NCI-H2196 (cell line): Measurements from ENCODE around the gene ZBTB7C.

Source experiments
- DNase-seq: peaks from one replicate; lab custom pipeline; 2025; ENCODE audit not compliant: unreplicated experiment; lab: John Stamatoyannopoulos, UW

The ZBTB7C gene

DNA sequence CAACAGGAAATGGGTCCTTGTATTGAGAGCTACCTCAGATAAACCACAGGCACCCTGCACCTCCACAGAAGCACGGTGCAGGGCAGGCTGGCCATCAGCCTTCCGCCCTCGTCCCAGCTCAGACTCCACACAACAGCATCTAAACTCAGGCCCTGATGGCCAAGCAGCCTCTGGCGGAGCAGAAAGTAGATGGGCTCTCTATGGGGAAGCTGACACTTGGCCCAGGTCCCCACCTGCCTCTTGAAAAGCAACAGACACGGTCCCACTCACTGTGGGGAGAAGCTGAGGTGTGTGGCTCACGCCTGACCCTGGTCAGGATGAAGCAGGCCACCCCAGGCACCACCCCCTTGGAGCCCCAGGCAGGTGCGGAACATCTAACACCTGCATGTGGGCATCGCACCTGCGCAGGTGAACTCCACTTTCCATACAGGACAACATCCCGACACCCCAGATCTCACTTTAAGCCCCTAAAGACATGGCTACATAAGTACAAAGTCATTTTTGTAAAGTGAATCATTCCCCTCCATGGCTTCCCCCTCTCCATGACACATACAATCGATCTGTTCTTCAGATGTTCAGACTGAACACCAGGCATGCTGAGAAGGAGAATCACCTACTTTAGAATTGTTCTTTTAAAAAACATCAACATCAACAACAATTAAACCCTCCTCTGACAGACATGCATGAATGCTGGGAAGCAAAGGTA, 208.4 kb downstream of the ZBTB7C start:
- no peak for DNase-seq

DNA sequence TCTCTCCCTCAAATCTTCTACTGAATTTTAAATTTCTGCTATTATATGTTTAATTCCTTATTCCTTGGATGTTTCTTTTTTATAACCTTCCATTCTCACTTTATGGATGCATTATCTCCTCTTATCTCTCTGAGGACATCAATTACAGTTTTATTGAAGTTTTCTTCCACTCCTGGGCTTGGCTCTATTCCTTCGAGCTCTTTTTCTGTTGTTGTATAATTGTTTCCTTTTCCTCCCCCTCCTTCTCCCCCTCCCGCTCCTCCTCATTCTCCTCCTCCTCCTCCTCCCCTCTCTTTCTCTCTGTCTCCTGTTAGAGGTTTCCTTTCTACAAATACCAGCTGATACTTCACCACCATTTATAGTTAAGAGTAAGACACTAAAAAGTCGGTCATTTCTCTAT, 209.8 kb downstream of the ZBTB7C start:
- no peak for DNase-seq

DNA sequence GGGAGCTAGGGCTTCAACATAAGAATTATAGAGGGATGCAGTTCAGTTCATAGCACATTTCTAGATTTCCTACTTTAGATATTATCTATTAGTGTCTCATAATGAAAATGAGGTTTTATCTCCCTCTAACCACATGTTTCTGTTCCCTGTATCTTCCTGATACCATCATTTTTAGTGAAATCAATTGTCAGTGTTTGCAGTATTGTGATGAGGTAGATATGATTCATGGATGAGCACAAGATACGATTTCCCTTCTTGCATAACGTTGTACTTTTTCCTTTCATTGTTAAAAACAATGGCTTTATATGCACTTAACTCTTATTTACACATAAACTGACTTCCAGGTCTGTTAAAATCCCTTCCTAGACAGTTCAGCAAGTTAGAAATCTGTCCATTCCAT, 211.4 kb downstream of the ZBTB7C start:
- no peak for DNase-seq

DNA sequence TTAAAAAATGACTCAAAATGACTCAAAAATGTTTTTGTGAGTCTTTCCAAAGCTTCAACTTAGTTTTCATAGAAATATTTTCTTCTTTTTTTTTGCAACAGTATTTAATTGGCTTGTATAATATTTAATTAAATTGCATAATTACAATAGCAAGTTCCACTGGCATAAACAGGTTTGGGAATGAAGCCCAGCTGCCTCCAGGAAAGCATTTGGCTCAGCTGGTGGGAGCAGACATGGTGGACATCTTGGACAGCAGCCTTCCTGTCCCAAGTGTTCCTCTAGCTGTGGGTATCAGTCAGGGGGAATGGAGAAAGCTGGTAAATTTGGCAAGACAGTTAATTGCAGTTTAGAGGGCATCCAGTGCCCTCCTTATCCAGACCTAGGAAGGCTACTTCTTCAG, 213.4 kb downstream of the ZBTB7C start:
- no peak for DNase-seq

- no peak for DNase-seq
Observed at GRCh38 chr18:48194591-48195181, 214.5 kb downstream of the ZBTB7C start.

GRCh38 chr18:48193521-48194492, 215.4 kb downstream of the ZBTB7C start:
- no peak for DNase-seq

GRCh38 chr18:48192542-48192941, 216.6 kb downstream of the ZBTB7C start:
- no peak for DNase-seq

DNA sequence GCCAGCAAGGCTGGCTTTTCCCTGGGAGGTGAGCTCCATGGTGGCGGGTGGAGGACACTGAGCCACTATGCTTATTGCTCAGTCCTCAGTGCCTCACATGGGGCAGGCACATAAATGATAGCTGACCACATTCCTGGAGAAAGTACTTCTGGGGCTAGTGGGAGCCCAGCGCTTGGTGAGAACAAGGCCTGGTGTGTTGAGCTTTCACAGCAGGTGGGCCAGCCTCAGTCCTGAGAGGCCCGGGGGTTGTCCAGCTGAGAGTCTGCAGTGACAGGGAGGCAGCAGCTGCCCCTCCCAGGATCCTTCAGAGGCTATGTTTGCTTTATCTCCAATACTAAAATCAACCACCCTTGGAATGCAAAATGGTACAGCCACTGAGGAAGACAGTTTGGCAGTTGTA, 217.7 kb downstream of the ZBTB7C start:
- no peak for DNase-seq

- DNase-seq, result no peak
Observed at GRCh38 chr18:48190994-48191393, 218.2 kb downstream of the ZBTB7C start.

DNA sequence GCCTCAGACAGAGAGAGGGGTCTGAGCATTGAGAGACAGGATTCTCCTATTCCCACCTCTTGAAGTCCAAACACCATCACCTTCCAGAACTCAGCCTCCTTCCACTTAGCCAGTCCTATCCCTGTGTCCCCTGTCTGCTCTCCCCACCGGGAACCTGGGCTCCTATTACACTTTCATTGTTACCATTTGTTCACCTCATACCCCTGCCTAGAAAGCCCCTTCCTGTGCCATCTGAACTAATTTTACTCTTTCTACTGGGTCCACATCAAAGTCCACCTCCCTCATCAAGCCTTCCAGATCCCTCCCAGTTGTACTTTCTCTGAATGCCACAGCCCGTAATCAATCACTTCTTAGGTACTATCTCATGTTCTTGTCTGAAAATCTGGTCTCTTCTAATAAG, 220.6 kb downstream of the ZBTB7C start:
- DNase-seq, result no peak

GRCh38 chr18:48186861-48187260, 222.3 kb downstream of the ZBTB7C start:
- no peak for DNase-seq

DNA sequence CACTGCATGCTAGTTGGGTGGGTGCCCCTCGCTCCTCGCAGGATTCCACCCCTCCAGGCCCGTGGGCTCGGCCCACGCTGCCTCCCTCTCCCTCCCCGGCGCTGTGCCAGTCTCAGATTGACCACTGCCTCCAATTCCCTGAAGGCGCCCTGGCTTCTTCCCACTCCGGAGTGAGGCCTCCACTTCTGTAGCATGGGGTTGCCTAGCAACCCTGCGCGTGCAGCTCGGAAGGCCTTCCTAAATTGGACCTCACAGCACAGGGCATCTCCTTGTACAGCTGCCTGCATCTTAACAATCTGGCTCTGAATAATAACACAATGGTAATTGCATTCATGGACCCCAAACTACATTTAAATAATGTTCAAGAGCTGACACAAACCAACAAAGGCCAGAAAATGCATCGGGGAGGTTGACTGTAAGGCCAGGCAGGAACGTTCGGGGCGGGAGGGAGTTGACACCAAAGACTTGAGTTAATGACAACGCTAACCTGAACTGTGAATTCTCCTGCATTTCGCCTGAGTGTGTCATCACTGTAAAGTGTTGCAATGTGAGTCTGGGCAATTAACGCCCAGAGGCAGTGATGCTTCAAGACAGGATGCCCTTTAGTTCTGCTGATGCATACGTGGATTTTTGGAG, 222.9 kb downstream of the ZBTB7C start:
- DNase-seq, result peak; percentile 18

DNA sequence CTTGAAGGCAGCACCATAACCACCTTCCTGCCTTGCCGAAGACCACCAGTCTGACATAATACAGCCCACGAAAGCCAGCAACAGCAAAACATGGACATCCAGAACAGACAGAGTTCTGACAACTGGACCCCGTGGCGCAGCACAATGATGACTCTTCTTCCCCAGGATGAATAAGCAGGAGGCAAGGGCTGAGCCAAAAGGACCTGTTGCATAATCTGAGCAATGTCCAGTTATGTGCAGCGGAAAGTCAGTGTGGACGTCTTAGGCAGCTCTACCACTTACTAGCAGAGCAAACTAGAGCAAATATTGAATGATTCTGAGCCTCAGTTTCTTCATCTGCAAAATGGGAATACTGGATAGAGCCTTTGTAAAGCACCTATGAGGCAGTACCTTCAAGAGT, 225.1 kb downstream of the ZBTB7C start:
- no peak for DNase-seq

- no peak for DNase-seq
Observed at GRCh38 chr18:48183613-48184012, 225.6 kb downstream of the ZBTB7C start.

- no peak for DNase-seq
Observed at GRCh38 chr18:48182779-48183178, 226.4 kb downstream of the ZBTB7C start.

- DNase-seq, result peak; percentile 32
Observed at GRCh38 chr18:48181857-48182256, 227.3 kb downstream of the ZBTB7C start.

DNA sequence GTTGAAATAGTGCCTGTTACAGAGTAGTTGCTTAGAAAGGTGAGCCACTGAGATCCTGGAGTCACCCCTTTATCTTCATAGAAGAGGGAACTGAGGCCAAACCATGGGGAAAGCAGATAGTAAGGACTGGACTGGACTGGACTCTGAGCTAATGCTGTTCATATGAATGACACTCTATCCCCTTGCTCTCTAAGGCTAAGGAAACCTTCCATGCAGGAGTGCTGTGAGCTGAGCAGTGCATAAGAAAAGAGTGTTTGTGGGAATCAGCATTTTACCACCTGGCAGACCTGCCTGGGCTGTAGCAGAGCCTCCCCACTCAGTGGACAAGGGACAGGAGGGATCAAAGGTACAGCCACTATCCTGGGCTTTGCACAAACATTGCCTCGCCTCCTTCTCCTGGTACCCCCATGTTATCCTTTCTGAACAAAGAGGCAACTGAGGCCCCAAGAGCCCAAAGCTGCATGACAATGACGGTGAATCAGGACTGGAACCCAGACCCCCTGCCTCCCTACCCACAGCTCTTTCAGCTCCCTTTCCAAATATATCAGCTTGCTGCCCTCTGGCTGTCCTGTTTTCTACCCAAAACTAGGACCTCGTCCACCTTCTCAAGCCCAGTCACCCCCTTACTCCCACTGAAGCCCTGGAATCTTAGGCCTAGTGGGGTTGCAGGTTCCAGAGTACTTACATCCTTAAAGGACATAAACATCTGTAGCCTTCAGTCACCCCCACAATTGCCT, 227.9 kb downstream of the ZBTB7C start:
- no peak for DNase-seq

DNA sequence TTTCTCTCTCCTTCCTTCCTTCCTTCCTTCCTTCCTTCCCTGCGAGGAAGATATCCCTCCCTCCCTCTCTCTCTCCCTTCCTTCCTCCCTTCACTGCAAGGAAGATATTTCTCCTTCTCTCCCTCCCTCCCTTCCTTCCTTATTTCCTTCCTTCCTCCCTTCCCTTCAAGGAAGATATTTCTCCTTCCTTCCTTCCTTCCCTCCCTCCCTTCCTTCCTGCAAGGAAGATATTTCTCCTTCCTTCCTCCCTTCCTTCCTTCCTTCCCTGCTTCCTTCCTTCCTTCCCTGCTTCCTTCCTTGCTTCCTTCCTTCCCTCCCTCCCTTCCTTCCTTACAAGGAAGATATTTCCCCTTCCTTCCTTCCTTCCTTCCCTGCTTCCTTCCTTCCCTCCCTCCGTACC, 229.5 kb downstream of the ZBTB7C start:
- no peak for DNase-seq

DNA sequence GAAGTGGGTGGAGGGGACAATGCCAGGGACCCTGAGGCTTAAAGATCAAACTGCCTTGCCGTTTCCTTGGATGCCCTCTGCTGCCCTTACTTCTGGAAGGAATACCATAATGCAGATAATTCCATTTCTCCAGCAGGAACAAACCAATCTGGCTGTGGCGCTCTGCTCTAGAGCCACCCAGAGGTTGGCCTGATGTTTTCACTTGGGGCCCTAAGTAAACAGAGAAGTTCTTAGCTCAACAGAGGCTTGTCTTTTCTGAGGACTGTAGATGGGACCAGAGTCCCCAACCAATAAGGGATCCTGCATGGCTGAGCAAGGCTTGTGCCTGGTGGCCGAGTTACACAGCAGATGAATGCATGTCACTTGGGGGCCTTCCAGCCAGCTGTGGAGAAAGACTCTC, 230.2 kb downstream of the ZBTB7C start:
- no peak for DNase-seq

DNA sequence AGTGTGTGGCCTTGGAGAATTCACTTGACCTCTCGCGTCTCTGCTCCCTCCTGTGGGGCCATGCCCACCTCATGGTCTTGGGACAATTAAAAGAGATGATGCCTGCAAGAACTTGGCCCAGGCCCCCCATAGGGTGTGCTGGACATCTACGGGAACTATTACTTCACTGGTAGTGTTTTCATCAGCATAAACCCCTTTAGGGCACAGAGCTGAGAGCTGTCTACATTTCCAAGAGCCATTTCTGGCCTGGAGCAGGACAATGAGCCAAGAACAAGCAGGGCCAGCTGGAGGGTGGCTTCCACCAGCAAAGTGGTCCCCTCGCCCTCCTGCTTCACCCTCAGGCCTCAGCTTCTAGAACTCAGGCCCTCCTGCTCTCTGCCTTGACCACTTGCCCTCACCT, 232.3 kb downstream of the ZBTB7C start:
- no peak for DNase-seq

DNA sequence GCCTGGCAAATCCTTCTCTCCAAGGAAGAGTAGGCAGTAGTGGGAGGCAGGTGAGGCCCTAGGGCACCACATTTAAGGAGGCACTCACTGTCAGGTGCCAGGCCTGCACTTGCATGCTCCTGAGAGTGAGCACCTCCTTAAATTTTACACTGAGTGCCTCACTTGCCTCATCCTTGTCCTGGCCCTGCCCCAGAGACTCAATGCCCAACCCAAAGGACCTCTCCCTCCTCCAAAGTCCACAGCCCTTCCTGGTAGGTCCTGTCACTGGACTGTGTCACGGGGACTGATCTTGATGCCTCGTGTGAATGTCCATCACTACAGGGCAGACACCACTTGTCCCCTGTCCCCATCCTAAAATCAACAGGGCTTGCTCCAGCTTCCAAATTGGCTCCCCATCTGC, 235.6 kb downstream of the ZBTB7C start:
- no peak for DNase-seq
